ENCODE measurements around the gene EHMT1.

GRCh38 chr9:137666955-137667670 lies 48.3 kb downstream of the EHMT1 start:
- TF ChIP-seq SIN3A (IDR thresholded peaks at IDR 0.05; ENCODE audit: borderline replicate concordance in 2 of 2, control insufficient read depth in 1 of 2, low read depth in 2 of 2, low read length in 2 of 2): no peak
- TF ChIP-seq NFE2L1 (tag; IDR thresholded peaks at IDR 0.05; ENCODE audit: borderline replicate concordance, low read depth): no peak
- TF ChIP-seq ARID3A (IDR thresholded peaks at IDR 0.05; ENCODE audit: borderline replicate concordance, low read depth, low read length): no peak
- no peak for TF ChIP-seq CTCF (IDR thresholded peaks at IDR 0.05 in 2 of 3, conservative IDR thresholded peaks at IDR 0.05 in 1 of 3; ENCODE audit: insufficient read depth in 2 of 3, low read depth in 1 of 3, low read length in 3 of 3)
- no peak for TF ChIP-seq ATF2 (CRISPR knock-in tag; IDR thresholded peaks at IDR 0.05)
- TF ChIP-seq USF2 (CRISPR knock-in tag; IDR thresholded peaks at IDR 0.05): no peak
- TF ChIP-seq IRF1 (CRISPR knock-in tag; IDR thresholded peaks at IDR 0.05; ENCODE audit: borderline replicate concordance): no peak
- TF ChIP-seq SNIP1 (IDR thresholded peaks at IDR 0.05; ENCODE audit: low read depth): no peak
- TF ChIP-seq C11orf30 (IDR thresholded peaks at IDR 0.05; ENCODE audit: low read depth): no peak
- no peak for TF ChIP-seq SPI1 (IDR thresholded peaks at IDR 0.05; ENCODE audit: borderline replicate concordance, low read depth, low read length)
- no peak for TF ChIP-seq HIVEP1 (CRISPR knock-in tag; IDR thresholded peaks at IDR 0.05)
- TF ChIP-seq ZNF507 (tag; conservative IDR thresholded peaks at IDR 0.05): no peak
- no peak for TF ChIP-seq ZZZ3 (IDR thresholded peaks at IDR 0.05)
